AG04450 (cell line): ENCODE measurements around the gene GLYATL1. TPM values are rescaled to one million over a fixed set of nuclear protein-coding genes. Genes with fewer than 3 reads are reported as not detected.

ENCODE experiments used
- CTCF ChIA-PET: fragments of 300-600, 350-600 bp; formaldehyde crosslinking; extraction: SDS; loops from one replicate; lab custom pipeline; 2022; ENCODE audit warnings: antibody characterized with exemption, inconsistent platforms; lab: Charles Lee
- POLR2A ChIA-PET: fragments of 350-600 bp; formaldehyde crosslinking; extraction: SDS; loops from one replicate; lab custom pipeline; 2021; ENCODE audit warnings: antibody characterized with exemption, inconsistent platforms; lab: Yijun Ruan, JAX
- DNase-seq: peaks from one replicate; pipeline ENCODE4 v3.0.0-alpha.2; 2011; ENCODE audit warnings: low read depth, low spot score
- H3K27ac ChIP-seq: one replicate; pipeline ENCODE4 v1.5.1; 2012; ENCODE audit warnings: low read depth, low read length, control low read depth
- H3K27me3 ChIP-seq: one replicate; pipeline ENCODE4 v1.6.0; 2012; ENCODE audit warnings: low read length; ENCODE audit not compliant: control insufficient read depth, insufficient read depth
- H3K4me3 ChIP-seq: 2 replicates; pipeline ENCODE4 v1.5.1; 2011; ENCODE audit warnings: mild to moderate bottlenecking, low read depth, low read length, control low read depth
- H3K9me3 ChIP-seq: 2 replicates; pipeline ENCODE4 v1.5.1; 2012; ENCODE audit warnings: low read length; ENCODE audit not compliant: control insufficient read depth, insufficient read depth
- polyA plus RNA-seq: library from polyadenylated mRNA; depleted of rRNA; stranded (reverse); fragments of >200 nt; gene quantifications from 2 replicates; pipeline ENCODE4 v1.2.3, GENCODE V29; 2011
- TF ChIP-seq, protein P1 (sequence below): IDR thresholded peaks from 2 replicates; pipeline ENCODE4 v1.5.1; 2011; ENCODE audit warnings: low read depth, low read length, control low read depth, inconsistent platforms

GLYATL1 gene
- polyA plus RNA-seq, 1 experiment = 0.30 TPM

DNA sequence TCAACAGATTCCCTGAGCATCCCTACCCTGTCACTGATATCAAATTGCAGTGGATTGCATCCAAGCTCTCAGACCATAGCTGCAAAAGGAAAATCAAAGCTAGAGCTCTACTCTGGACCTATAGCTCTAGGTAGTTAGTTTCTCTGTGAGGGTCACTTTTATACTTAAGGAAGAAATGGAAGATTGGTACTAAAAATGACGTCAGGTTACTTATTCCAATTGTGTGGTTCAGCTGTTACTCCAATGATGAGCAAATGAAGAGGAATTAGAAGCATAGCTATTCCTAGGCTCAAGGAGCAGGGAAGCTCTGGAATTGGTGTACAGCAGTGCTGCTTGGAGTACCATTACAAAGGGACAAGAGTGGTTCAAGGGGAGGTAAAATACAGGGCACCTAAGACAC lies 36.4 kb upstream of the GLYATL1 start:
- Histone ChIP-seq H3K27ac (no peak overlapping the region), H3K4me3 (no peak overlapping the region), H3K9me3 (no peaks in the 10 kb centered on the region), H3K27me3 (no peaks in the 10 kb centered on the region)
- TF ChIP-seq, protein P1, sequence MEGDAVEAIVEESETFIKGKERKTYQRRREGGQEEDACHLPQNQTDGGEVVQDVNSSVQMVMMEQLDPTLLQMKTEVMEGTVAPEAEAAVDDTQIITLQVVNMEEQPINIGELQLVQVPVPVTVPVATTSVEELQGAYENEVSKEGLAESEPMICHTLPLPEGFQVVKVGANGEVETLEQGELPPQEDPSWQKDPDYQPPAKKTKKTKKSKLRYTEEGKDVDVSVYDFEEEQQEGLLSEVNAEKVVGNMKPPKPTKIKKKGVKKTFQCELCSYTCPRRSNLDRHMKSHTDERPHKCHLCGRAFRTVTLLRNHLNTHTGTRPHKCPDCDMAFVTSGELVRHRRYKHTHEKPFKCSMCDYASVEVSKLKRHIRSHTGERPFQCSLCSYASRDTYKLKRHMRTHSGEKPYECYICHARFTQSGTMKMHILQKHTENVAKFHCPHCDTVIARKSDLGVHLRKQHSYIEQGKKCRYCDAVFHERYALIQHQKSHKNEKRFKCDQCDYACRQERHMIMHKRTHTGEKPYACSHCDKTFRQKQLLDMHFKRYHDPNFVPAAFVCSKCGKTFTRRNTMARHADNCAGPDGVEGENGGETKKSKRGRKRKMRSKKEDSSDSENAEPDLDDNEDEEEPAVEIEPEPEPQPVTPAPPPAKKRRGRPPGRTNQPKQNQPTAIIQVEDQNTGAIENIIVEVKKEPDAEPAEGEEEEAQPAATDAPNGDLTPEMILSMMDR = no peak
- no peak for DNase-seq
- POLR2A ChIA-PET = interaction anchor here (1.0 kb wide), 1 partner anchor 320 kb away, joined by 3 read pairs; no protein-coding TSS in a partner anchor
- CTCF ChIA-PET = interaction anchor here (1.1 to 1.2 kb wide), 3 partner anchors 21 to 270 kb away, joined by 3 to 4 read pairs (median 3); no protein-coding TSS in a partner anchor

DNA sequence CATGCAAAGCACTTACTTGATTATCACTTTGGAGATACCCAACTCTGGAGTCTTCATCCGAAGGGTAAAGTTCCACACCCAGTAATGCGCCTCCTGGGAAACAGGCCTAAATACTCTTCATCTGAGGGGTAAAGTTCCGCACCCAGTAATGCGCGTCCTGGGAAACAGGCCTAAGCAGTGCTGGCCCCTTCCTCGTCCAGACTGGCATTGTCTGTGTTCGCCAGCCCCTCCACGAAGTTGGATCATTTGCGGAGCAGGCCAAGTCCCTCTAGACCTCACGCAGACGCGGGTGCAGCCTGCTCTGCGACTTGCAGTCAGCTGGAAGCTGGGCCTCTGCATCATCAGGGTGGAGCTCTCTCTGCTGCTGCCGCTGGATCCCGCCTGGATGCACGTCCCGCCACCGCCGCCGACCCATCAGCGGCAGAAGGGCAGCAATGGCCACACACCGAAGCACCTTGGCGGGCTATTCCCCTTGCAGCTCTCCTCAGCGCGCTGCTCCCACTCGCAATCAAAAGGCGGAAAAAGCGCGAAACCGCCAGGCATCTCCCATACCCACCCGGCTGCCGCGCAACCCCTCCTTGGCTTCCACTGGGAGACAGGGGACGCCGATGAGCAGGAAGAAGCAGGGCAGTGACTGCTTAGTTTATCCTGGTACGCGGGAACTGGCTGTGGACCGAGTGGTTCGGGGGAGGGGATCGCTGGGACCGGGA lies 34.1 kb upstream of the GLYATL1 start:
- no peak for DNase-seq
- Histone ChIP-seq H3K27me3 (no peaks in the 10 kb centered on the region), H3K4me3 (peak overlapping the region; percentile 75), H3K9me3 (no peaks in the 10 kb centered on the region), H3K27ac (peak overlapping the region; percentile 65)
- TF ChIP-seq, protein P1 = peak; percentile 37
- ChIA-PET POLR2A (interaction anchor here (1.0 to 1.4 kb wide), 3 partner anchors 21 to 711 kb away, joined by 3 to 6 read pairs (median 4); no protein-coding TSS in a partner anchor), CTCF (interaction anchor here (0.9 to 3.3 kb wide), 12 partner anchors 9 to 276 kb away, joined by 3 to 20 read pairs (median 6); no protein-coding TSS in a partner anchor)

DNA sequence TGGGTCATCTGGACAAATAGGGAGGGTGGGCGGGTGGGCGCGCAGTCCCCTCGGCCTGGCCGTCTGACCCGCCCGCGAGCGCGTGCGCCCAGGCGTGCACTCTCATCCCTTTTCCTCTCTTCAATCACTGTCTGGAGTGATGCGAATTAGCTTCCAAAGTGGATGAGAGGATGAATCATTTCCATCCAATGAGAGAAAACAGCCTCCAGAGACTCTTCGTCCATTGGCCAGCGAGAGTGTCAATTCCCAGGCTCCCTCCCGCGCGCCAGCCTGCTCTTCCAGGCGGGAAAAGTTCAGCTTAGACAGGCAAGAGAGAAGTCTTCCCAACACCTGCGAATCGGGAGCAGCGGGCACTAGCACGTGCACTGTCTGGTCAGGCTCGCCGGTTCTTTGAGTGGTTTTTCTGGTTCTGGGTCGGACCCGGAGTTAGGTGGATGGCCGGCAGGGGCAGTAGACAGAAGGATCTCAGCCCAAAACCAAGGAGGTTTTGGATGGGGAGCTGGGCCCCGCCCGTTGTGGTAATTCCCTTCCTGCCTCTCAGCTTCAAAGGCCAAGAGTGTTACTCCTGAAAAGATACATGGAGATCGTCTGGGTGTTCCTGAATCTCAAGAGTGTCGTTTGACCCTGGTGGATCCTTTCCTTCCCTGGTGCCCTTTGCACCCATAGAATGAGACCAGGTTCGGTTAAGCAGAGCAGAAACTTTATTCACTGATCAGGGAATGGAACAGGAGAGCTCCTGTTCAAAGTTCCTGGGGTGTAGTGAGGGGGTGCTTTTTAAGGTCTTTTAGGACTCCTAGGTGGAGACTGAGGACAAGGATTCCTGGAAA lies 33.4 kb upstream of the GLYATL1 start:
- H3K4me3 ChIP-seq = peak overlapping the region; percentile 75
- H3K9me3 ChIP-seq = no peaks in the 10 kb centered on the region
- no peaks in the 10 kb centered on the region for H3K27me3 ChIP-seq
- ChIA-PET POLR2A (interaction anchor here (1.0 to 1.4 kb wide), 3 partner anchors 20 to 710 kb away, joined by 3 to 6 read pairs (median 4); no protein-coding TSS in a partner anchor), CTCF (interaction anchor here (0.8 to 3.3 kb wide), 17 partner anchors 8 to 277 kb away, joined by 3 to 20 read pairs (median 6); no protein-coding TSS in a partner anchor)
- DNase-seq = peak; percentile 71
- peak overlapping the region; percentile 65 for H3K27ac ChIP-seq
- TF ChIP-seq, protein P1 = peak; percentile 72

DNA sequence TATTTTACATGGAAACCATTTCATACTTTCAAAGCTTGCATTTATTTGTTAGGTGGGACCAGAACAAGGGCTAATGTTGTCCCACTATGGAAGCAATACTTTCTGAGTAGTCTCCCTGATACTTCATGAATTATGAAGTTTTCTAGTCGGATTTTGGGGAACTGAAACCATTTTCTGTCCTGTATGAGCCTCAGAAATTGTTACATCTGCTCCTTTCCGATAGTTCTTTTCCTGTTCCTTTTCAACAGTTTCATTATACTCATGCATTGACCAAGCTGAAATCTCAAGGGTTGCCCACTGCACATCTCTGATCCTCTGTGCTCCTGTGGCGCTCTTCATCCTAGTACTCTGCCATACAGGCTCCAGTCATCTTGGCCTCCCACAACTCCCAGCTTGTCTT lies 31.5 kb upstream of the GLYATL1 start:
- H3K27me3 ChIP-seq = no peaks in the 10 kb centered on the region
- no peak overlapping the region for H3K27ac ChIP-seq
- no peak overlapping the region for H3K4me3 ChIP-seq
- CTCF ChIA-PET = interaction anchor here (3.3 kb wide), 1 partner anchor 11 kb away, joined by 19 read pairs; no protein-coding TSS in a partner anchor
- H3K9me3 ChIP-seq = no peaks in the 10 kb centered on the region
- DNase-seq = no peak
- POLR2A ChIA-PET = no interaction called here
- TF ChIP-seq, protein P1 = no peak
